ENCODE results near the gene BTBD7.

BTBD7 gene

GRCh38 chr14:93195316-93195999 is 137.4 kb downstream of the BTBD7 start:
- no peak for TF ChIP-seq CTCF (conservative IDR thresholded peaks at IDR 0.05)

More at GRCh38 chr14:93195316-93195999, 137.4 kb downstream of the BTBD7 start:
- H3K27ac ChIP-seq = no peak overlapping the region

Data from VCaP (cell line).